H1 (cell line): ENCODE data around the gene MBIP. TPM values are rescaled to one million over a fixed set of nuclear protein-coding genes. Genes with fewer than 3 reads are reported as not detected.

Experiments used
- CTCF ChIA-PET: fragments of 300-600 bp; sonication (Branson Sonifier 250); formaldehyde crosslinking; loops from one replicate; lab custom pipeline; 2021; ENCODE audit not compliant: partially characterized antibody; lab: Charles Lee
- POLR2A ChIA-PET: fragments of 300-600 bp; sonication (Branson Sonifier 250); formaldehyde crosslinking; loops from one replicate; lab custom pipeline; 2021; ENCODE audit warnings: inconsistent platforms; ENCODE audit not compliant: partially characterized antibody; lab: Charles Lee
- DNase-seq, 2 experiments: peaks; one replicate each; pipeline versions ENCODE4 v3.0.0 to v3.0.0-alpha.2; 2010 to 2022; ENCODE audit warnings: low spot score in 2 of 2, low read depth in 1 of 2, mixed read lengths in 1 of 2
- FAIRE-seq: peaks from 2 replicates; lab custom pipeline; 2011; peaks lifted over from hg19 to GRCh38; lab: Jason Lieb, UNC
- H2AFZ ChIP-seq: 2 replicates; pipeline ENCODE4 v1.8.1; 2012; ENCODE audit warnings: low read length, inconsistent platforms
- H2AK5ac ChIP-seq: 2 replicates; pipeline ENCODE4 v1.6.1; 2013; ENCODE audit warnings: low read depth, low read length
- H2BK120ac ChIP-seq: replicated peaks from 2 replicates; pipeline ENCODE3; 2013; ENCODE audit warnings: low read depth, low read length, inconsistent platforms
- H2BK12ac ChIP-seq: 2 replicates; pipeline ENCODE4 v1.6.1; 2013; ENCODE audit warnings: low read depth, low read length
- H2BK15ac ChIP-seq: 2 replicates; pipeline ENCODE4 v1.6.1; 2013; ENCODE audit warnings: low read length
- H2BK20ac ChIP-seq: 2 replicates; pipeline ENCODE4 v1.6.1; 2013; ENCODE audit warnings: low read length
- H2BK5ac ChIP-seq: 2 replicates; pipeline ENCODE4 v1.6.1; 2013; ENCODE audit warnings: low read depth, low read length
- H3K14ac ChIP-seq: 2 replicates; pipeline ENCODE4 v1.6.1; 2013; ENCODE audit warnings: inconsistent platforms; ENCODE audit not compliant: insufficient read length
- H3K18ac ChIP-seq: 2 replicates; pipeline ENCODE4 v1.6.1; 2013; ENCODE audit warnings: low read length; ENCODE audit errors: extremely low read depth
- H3K23ac ChIP-seq: 2 replicates; pipeline ENCODE4 v1.6.1; 2013; ENCODE audit warnings: inconsistent platforms; ENCODE audit not compliant: insufficient read length
- H3K23me2 ChIP-seq: 2 replicates; pipeline ENCODE4 v1.6.1; 2013; ENCODE audit warnings: low read depth, low read length
- H3K27ac ChIP-seq: 2 replicates; pipeline ENCODE4 v1.6.1; 2011; ENCODE audit warnings: low read depth, low read length, inconsistent platforms
- H3K27me3 ChIP-seq, 4 experiments: replicated peaks in 1 of 4; 1 replicate in 1 of 4; 2 replicates in 3 of 4; pipeline versions ENCODE4 v1.6.1 to v1.8.1; 2011 to 2013; ENCODE audit warnings: low read length in 3 of 4, mild to moderate bottlenecking in 3 of 4, inconsistent platforms in 2 of 4, mixed read lengths in 2 of 4, moderate library complexity in 1 of 4; ENCODE audit not compliant: control insufficient read depth in 3 of 4, insufficient read depth in 3 of 4; ENCODE audit errors: extremely low read depth in 1 of 4
- H3K36me3 ChIP-seq, 4 experiments: 2 replicates each; pipeline versions ENCODE4 v1.6.1 to v1.8.1; 2011 to 2013; ENCODE audit warnings: mild to moderate bottlenecking in 4 of 4, low read length in 3 of 4, moderate library complexity in 2 of 4, control low read depth in 1 of 4, inconsistent platforms in 1 of 4; ENCODE audit not compliant: insufficient read depth in 4 of 4, control insufficient read depth in 2 of 4
- H3K4ac ChIP-seq: replicated peaks from 2 replicates; pipeline ENCODE3; 2013; ENCODE audit warnings: low read length, low read depth, mixed read lengths, inconsistent platforms; ENCODE audit not compliant: insufficient read length
- H3K4me1 ChIP-seq, 4 experiments: replicated peaks in 1 of 4; 1 replicate in 1 of 4; 2 replicates in 3 of 4; pipeline versions ENCODE4 v1.6.1 to v1.8.1; 2011 to 2013; ENCODE audit warnings: low read length in 3 of 4, inconsistent platforms in 2 of 4, mixed read lengths in 1 of 4; ENCODE audit not compliant: insufficient read depth in 4 of 4, control insufficient read depth in 3 of 4
- H3K4me2 ChIP-seq, 2 experiments: 2 replicates each; pipeline versions ENCODE4 v1.6.1 to v1.8.1; 2011 to 2013; ENCODE audit warnings: low read depth in 2 of 2, low read length in 2 of 2, control low read depth in 1 of 2, inconsistent platforms in 1 of 2, mild to moderate bottlenecking in 1 of 2; ENCODE audit not compliant: insufficient read depth in 1 of 2
- H3K4me3 ChIP-seq, 4 experiments: fragments of 200-600, 300-600 bp in 1 of 4; sonication (generic), shearing (Covaris generic), sonication (Bioruptor Twin) in 1 of 4; 2 replicates each; pipeline versions ENCODE4 v1.5.1 to v1.8.1; 2011 to 2016; ENCODE audit warnings: low read length in 4 of 4, low read depth in 3 of 4, control low read depth in 2 of 4, inconsistent platforms in 2 of 4, mild to moderate bottlenecking in 2 of 4, mixed read lengths in 1 of 4, moderate library complexity in 1 of 4; ENCODE audit not compliant: insufficient read depth in 2 of 4; ENCODE audit errors: extremely low read depth in 1 of 4
- H3K56ac ChIP-seq: replicated peaks from 2 replicates; pipeline ENCODE3; 2013; ENCODE audit warnings: low read depth, mild to moderate bottlenecking, mixed read lengths, low read length, inconsistent platforms; ENCODE audit not compliant: insufficient read length
- H3K79me1 ChIP-seq: 2 replicates; pipeline ENCODE4 v1.6.1; 2013; ENCODE audit warnings: low read depth, low read length, control low read depth
- H3K79me2 ChIP-seq, 2 experiments: 2 replicates each; pipeline versions ENCODE4 v1.6.1 to v1.8.1; 2012 to 2013; ENCODE audit warnings: low read length in 2 of 2, mild to moderate bottlenecking in 2 of 2, inconsistent platforms in 1 of 2; ENCODE audit not compliant: insufficient read depth in 2 of 2, control insufficient read depth in 1 of 2
- H3K9ac ChIP-seq, 4 experiments: replicated peaks in 1 of 4; 1 replicate in 1 of 4; 2 replicates in 3 of 4; pipeline versions ENCODE4 v1.6.1 to v1.8.1; 2011 to 2013; ENCODE audit warnings: low read depth in 3 of 4, low read length in 3 of 4, control low read depth in 2 of 4, mild to moderate bottlenecking in 2 of 4, moderate library complexity in 2 of 4, inconsistent platforms in 1 of 4; ENCODE audit errors: extremely low read depth in 1 of 4
- H3K9me3 ChIP-seq, 2 experiments: 2 replicates each; pipeline versions ENCODE4 v1.6.1 to v1.8.1; 2012 to 2013; ENCODE audit warnings: mild to moderate bottlenecking in 2 of 2, moderate library complexity in 2 of 2, control low read depth in 1 of 2, inconsistent platforms in 1 of 2, low read depth in 1 of 2, low read length in 1 of 2, mixed read lengths in 1 of 2; ENCODE audit not compliant: insufficient read depth in 2 of 2
- H4K20me1 ChIP-seq, 2 experiments: replicated peaks in 1 of 2; 2 replicates each; pipeline versions ENCODE3 to v1.8.1; 2011 to 2013; ENCODE audit warnings: inconsistent platforms in 2 of 2, low read length in 2 of 2, mild to moderate bottlenecking in 1 of 2; ENCODE audit not compliant: insufficient read depth in 2 of 2, control insufficient read depth in 1 of 2
- H4K5ac ChIP-seq: 2 replicates; pipeline ENCODE4 v1.6.1; 2013; ENCODE audit warnings: low read length, low read depth, mixed read lengths, inconsistent platforms; ENCODE audit not compliant: insufficient read length
- H4K8ac ChIP-seq: 2 replicates; pipeline ENCODE4 v1.8.0; 2013; ENCODE audit warnings: mild to moderate bottlenecking, moderate library complexity, low read length, inconsistent platforms; ENCODE audit not compliant: insufficient read depth; ENCODE audit errors: extremely low read depth
- H4K91ac ChIP-seq: replicated peaks from 2 replicates; pipeline ENCODE3; 2013; ENCODE audit warnings: low read length, mixed read lengths, inconsistent platforms; ENCODE audit not compliant: insufficient read length
- BACH1 ChIP-seq: IDR thresholded peaks from 2 replicates; pipeline ENCODE4 v1.6.1; 2012; ENCODE audit warnings: low read length, improper control_type of control experiment
- GABPA ChIP-seq: IDR thresholded peaks from 2 replicates; pipeline ENCODE4 v1.6.1; 2011; ENCODE audit warnings: mild to moderate bottlenecking, low read length, moderate library complexity, borderline replicate concordance; ENCODE audit not compliant: insufficient read depth
- HDAC6 ChIP-seq: IDR thresholded peaks from one replicate; pipeline ENCODE4 v1.7.1; 2012; ENCODE audit warnings: low read depth, mild to moderate bottlenecking, inconsistent platforms, low read length, moderate library complexity
- RXRA ChIP-seq: IDR thresholded peaks from 2 replicates; pipeline ENCODE4 v1.6.1; 2011; ENCODE audit warnings: low read depth, mild to moderate bottlenecking, low read length, moderate library complexity; ENCODE audit not compliant: insufficient read depth
- SP2 ChIP-seq: IDR thresholded peaks from 2 replicates; pipeline ENCODE4 v1.6.1; 2012; ENCODE audit warnings: mild to moderate bottlenecking, low read length, inconsistent platforms
- TEAD4 ChIP-seq: IDR thresholded peaks from 2 replicates; pipeline ENCODE4 v1.6.1; 2012; ENCODE audit warnings: low read depth, low read length, inconsistent platforms, mixed read lengths
- YY1 ChIP-seq: IDR thresholded peaks from 2 replicates; pipeline ENCODE4 v1.6.1; 2011; ENCODE audit warnings: low read depth, mild to moderate bottlenecking, low read length
- WGBS, 2 experiments: shearing (Covaris generic) in 1 of 2; methylation state at CpG; one replicate each; pipeline versions ENCODE4 v1.1.6 to v1.1.7; 2013 to 2015; ENCODE audit warnings: low lambda C conversion rate in 2 of 2, mixed read lengths in 2 of 2, inconsistent platforms in 1 of 2, low coverage in 1 of 2, missing lambda C conversion rate in 1 of 2; ENCODE audit not compliant: insufficient replicate concordance in 2 of 2, insufficient coverage in 1 of 2, insufficient read length in 1 of 2; ENCODE audit errors: extremely low coverage in 1 of 2, missing lambda C conversion rate in 1 of 2; 5-methylcytosine and 5-hydroxymethylcytosine counted together
- polyA plus RNA-seq, 7 experiments: library from polyadenylated mRNA; depleted of rRNA in 3 of 7; stranded (reverse) in 5 of 7; unstranded in 2 of 7; fragments of >200 nt in 5 of 7; fragments of 200-250 nt in 2 of 7; gene quantifications; 1 replicate in 5 of 7; 2 replicates in 1 of 7; 4 replicates in 1 of 7; pipeline versions ENCODE4 v1.2.1 to v1.2.3, GENCODE V29; 2011 to 2013; ENCODE audit warnings: missing spikeins in 2 of 7, mixed read lengths in 2 of 7
- total RNA-seq: library from RNA; stranded (reverse); fragmentation: NEBNext Ultra II Directional; extraction: Animal tissue kit (Norgen Biotek cat#: 25700); gene quantifications from 2 replicates; pipeline ENCODE4 v1.2.1, GENCODE V29; 2021
- TF ChIP-seq, protein P1 (sequence below): IDR thresholded peaks from 2 replicates; pipeline ENCODE4 v1.6.1; 2012; ENCODE audit warnings: low read length, inconsistent platforms

Gene MBIP
- total and polyA plus RNA-seq, 2 of the 8 experiments (the other 6 are each of a cell fraction or from before 2014, with no cell fraction given), result 15.0 to 27.4 TPM

DNA sequence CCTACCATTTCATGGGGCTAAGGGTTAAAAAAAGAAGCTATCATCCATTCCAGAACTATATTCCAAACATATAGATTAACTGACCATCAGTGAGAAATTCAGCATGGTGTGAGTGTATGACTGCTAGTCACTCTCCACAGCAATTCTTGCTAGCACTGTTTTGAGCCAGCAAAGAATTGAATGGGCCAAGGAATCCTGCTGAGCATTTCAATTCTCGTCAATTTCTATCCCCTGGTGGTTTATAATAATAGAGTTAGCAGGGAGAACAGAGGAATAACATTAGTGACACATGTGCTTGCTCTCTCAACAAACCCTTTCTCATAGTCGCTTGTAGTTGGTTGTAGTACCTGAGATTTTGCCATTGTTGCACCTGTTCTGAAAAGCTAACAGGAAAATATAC, 7.2 kb downstream of the MBIP start:
- Histone ChIP-seq H3K4me3 (no peak overlapping the region), H3K14ac (no peak overlapping the region), H3K9ac (peak overlapping the region in 1 of 4 experiments; percentile 8; a peak in 2 of 7 replicates), H3K36me3 (peaks cover 4 to 40% (median 21%) of the 10 kb centered on the region in 4 experiments; a peak in 7 of 8 replicates), H2BK20ac (no peak overlapping the region), H3K4me2 (peak overlapping the region in 1 of 2 experiments; percentile 31; a peak in 1 of 4 replicates), H2BK12ac (no peak overlapping the region), H3K4ac (no peak overlapping the region), H3K79me1 (no peaks in the 10 kb centered on the region), H4K5ac (no peak overlapping the region), H2BK120ac (no peak overlapping the region), H3K27ac (no peak overlapping the region), H3K56ac (no peak overlapping the region), H2BK15ac (no peak overlapping the region), H3K9me3 (no peaks in the 10 kb centered on the region), H3K18ac (no peak overlapping the region), H3K27me3 (no peaks in the 10 kb centered on the region), H3K79me2 (peaks cover 0 to 31% of the 10 kb centered on the region in 2 experiments; a peak in 2 of 4 replicates), H3K23me2 (no peaks in the 10 kb centered on the region), H2AFZ (no peak overlapping the region), H4K91ac (no peak overlapping the region), H2AK5ac (no peak overlapping the region), H4K8ac (no peak overlapping the region), H4K20me1 (peaks cover 1 to 2% of the 10 kb centered on the region in 2 experiments), H3K23ac (no peak overlapping the region), H2BK5ac (no peak overlapping the region), H3K4me1 (peaks cover 0 to 8% (median 2%) of the 10 kb centered on the region in 4 experiments; a peak in 5 of 7 replicates)
- ChIA-PET CTCF (interaction anchor here (0.6 to 2.9 kb wide), 11 partner anchors 11 to 243 kb away, joined by 3 to 13 read pairs (median 3); no protein-coding TSS in a partner anchor), POLR2A (interaction anchor here (1.5 kb wide), 1 partner anchor 9 kb away, joined by 3 read pairs; no protein-coding TSS in a partner anchor)
- no peak for DNase-seq
- peak; percentile 65 for FAIRE-seq
- TF ChIP-seq BACH1, result no peak
- TF ChIP-seq SP2, result no peak
- TF ChIP-seq GABPA, result no peak
- TF ChIP-seq, protein P1, sequence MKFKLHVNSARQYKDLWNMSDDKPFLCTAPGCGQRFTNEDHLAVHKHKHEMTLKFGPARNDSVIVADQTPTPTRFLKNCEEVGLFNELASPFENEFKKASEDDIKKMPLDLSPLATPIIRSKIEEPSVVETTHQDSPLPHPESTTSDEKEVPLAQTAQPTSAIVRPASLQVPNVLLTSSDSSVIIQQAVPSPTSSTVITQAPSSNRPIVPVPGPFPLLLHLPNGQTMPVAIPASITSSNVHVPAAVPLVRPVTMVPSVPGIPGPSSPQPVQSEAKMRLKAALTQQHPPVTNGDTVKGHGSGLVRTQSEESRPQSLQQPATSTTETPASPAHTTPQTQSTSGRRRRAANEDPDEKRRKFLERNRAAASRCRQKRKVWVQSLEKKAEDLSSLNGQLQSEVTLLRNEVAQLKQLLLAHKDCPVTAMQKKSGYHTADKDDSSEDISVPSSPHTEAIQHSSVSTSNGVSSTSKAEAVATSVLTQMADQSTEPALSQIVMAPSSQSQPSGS, result no peak
- no peak for TF ChIP-seq TEAD4
- no peak for TF ChIP-seq HDAC6
- TF ChIP-seq RXRA, result no peak
- TF ChIP-seq YY1, result no peak
- 39% methylated on average over 2 of the region's 2 CpGs; no CpG with 5 or more reads in 1 of the 2 experiments for WGBS, 2 experiments
